GM18505 (cell line): ENCODE measurements around the gene SPSB2.

Experiments used
- ATAC-seq: cut with Tn5 transposase; IDR thresholded peaks from one replicate; pipeline ENCODE4 v1.9.1; 2021; ENCODE audit not compliant: unreplicated experiment
- POLR2A ChIP-seq: IDR thresholded peaks from 4 replicates; pipeline ENCODE4 v1.6.1; 2011; ENCODE audit warnings: borderline replicate concordance; ENCODE audit not compliant: insufficient read depth, insufficient read length; ENCODE audit errors: extremely low read depth

Gene SPSB2

GRCh38 chr12:6833189-6833890 is 39.8 kb downstream of the SPSB2 start:
- TF ChIP-seq POLR2A: no peak
- ATAC-seq: no peak

GRCh38 chr12:6832125-6832524 is 41.0 kb downstream of the SPSB2 start:
- ATAC-seq: no peak
- no peak for TF ChIP-seq POLR2A

DNA sequence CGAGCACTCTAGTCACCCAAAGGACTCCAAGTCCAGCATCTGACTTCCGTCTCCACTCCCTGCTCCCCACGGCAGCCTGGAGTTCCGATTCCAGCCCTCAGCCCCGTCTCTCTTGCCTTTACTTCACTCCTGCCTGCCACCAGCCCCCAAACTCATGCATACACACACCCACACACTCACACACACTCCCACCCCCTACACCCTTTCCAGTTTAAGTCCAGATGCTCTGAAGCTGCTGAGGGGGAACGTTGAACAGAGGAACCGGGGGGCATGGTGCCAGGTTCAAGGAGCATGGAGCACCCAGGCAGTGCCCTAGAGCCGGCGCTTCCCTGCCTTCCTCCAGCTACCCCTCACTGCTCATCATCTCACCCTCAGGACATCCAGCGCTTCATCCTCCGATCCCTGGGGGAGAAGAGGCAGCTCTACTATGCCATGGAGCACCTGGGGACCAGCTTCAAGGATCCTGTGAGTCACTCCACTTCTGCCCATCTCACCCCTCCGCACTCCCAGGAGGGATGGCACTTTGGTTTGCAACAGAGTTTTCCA is 41.6 kb downstream of the SPSB2 start:
- no peak for TF ChIP-seq POLR2A
- no peak for ATAC-seq

DNA sequence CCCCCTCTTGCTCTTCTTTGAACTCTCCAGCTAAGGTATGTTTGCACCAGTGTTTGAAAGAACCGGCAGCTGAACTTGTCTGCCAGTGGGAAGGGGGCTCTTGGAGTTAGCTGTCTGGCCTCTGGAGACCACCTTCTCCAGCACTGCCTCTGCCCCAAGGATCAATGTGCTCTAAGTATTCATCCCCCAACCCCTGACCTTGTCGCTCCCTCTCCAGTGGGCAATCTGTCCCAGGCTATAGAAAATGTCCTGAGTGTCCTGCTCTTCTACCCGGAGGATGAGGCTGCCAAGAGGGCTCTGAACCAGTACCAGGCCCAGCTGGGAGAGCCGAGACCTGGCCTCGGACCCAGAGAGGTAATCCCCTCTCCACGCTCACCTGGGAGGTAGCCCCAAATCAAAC is 42.1 kb downstream of the SPSB2 start:
- ATAC-seq: no peak
- TF ChIP-seq POLR2A: no peak

- ATAC-seq: no peak
- TF ChIP-seq POLR2A: no peak
Measured at GRCh38 chr12:6830286-6830890, 42.7 kb downstream of the SPSB2 start.

- ATAC-seq: no peak
Measured at GRCh38 chr12:6829536-6830220, 43.4 kb downstream of the SPSB2 start.

GRCh38 chr12:6828781-6829535 is 44.1 kb downstream of the SPSB2 start:
- TF ChIP-seq POLR2A: no peak
- no peak for ATAC-seq

More at GRCh38 chr12:6829536-6830220, 43.4 kb downstream of the SPSB2 start:
- TF ChIP-seq POLR2A: no peak

DNA sequence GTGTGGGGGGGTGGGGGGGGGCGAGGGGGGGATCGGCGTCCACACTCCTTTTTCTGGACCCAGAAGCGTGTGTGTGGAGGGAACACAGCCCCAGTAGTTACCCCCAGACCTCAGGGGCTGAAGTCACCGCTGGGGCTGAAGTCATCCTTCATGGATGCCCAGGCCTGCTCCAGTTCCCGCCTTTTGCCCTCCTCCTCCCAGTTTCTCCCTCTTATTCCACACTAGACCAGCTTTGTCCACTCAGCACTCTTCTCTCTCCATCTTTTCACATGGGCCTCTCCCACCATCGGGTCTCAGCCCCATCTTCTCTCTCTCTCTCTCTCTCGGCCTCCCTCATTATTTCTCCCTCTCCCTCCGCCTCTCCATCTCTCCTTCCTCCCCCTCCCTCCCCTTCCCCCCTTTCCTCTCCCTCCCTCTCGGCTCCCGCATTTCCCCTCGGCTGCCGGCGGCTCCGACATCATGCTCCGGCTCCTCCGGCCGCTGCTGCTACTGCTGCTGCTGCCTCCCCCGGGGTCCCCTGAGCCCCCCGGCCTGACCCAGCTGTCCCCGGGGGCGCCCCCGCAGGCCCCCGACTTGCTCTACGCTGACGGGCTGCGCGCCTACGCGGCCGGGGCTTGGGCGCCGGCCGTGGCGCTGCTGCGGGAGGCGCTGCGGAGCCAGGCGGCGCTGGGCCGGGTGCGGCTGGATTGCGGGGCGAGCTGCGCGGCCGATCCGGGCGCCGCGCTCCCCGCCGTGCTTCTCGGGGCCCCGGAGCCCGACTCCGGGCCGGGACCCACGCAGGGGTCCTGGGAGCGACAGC is 44.9 kb downstream of the SPSB2 start, which contains the start of gene P3H3:
Gene P3H3 (plus strand): TSS at position 426 of the 799 bp plus-strand sequence. CDS start 34 bp downstream, at position 460.
- no peak for TF ChIP-seq POLR2A
- ATAC-seq: no peak

DNA sequence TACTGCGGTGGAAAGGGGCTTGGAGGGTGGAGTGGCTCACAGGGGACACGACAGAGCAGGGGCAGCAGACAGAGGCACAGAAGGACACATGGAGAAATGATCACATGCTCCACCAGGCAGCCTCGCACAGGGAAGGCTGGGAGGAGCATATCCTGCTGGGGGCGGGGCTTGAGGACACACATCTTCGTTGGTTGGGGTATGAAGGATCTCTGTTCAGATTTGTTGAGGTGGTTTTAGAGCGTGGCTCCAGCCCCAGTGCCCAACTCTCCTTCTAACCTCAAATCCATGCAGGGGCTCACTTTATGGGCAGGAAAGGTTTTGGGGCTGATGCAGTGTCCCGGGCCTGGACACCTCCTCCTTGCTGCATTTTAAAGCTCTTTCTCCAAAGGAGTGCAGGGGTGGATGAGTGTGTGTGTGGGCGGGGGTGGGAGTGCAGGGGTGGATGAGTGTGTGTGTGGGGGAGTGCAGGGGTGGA is 45.6 kb downstream of the SPSB2 start:
- ATAC-seq: no peak

DNA sequence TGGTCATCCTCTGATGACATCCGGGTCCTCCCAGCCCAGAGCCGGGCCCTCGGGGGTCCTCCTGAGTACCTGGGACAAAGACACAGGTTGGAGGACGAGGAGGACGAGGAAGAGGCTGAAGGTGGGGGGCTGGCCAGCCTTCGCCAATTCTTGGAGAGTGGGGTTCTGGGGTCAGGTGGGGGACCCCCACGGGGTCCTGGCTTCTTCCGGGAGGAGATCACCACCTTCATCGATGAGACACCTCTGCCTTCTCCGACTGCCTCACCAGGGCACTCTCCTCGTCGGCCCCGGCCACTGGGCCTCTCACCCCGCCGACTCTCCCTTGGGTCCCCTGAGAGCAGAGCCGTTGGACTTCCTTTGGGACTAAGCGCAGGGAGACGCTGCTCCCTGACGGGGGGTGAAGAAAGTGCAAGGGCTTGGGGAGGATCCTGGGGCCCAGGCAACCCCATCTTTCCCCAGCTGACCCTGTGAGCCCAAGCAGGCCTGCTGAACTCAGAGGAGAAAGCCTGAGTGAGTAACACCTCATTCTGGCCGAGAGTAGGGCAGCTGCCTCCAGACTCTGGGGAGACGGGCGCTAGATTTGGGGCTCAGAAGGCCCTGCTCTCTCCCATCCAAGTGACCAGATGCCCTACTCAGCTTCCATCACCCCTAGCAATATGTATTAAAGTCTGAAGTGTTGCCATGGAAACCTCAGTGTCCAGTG is 46.2 kb downstream of the SPSB2 start:
- no peak for ATAC-seq
- TF ChIP-seq POLR2A: no peak

More for the DNA sequence above, 45.6 kb downstream of the SPSB2 start:
- TF ChIP-seq POLR2A: no peak

GRCh38 chr12:6826125-6826733 is 46.9 kb downstream of the SPSB2 start:
- no peak for TF ChIP-seq POLR2A
- no peak for ATAC-seq
